22Rv1 (cell line): ENCODE measurements around the gene SLC7A11.

Experiments
- CTCF ChIP-seq: fragments of 450-650 bp; IDR thresholded peaks from 2 replicates; pipeline ENCODE4 v1.5.1; 2017; ENCODE audit warnings: mild to moderate bottlenecking
- ZFX ChIP-seq: fragments of 450-650 bp; IDR thresholded peaks from 2 replicates; pipeline ENCODE4 v1.6.1; 2017; ENCODE audit warnings: antibody characterized with exemption, borderline replicate concordance

- no peak for TF ChIP-seq CTCF
- no peak for TF ChIP-seq ZFX
These were observed 20.1 kb downstream of the SLC7A11 start for GRCh38 chr4:138222046-138222445.
